22Rv1 (cell line): ENCODE data around the gene MYO15B.
"Not testable (repeated sequence)": the region's sequence is repeated elsewhere in the genome, so short reads cannot be mapped to it uniquely, and the experiment has no call there.

ENCODE experiments used
- H3K27ac ChIP-seq: fragments of 450-650 bp; 2 replicates; pipeline ENCODE4 v1.5.1; 2017
- CTCF ChIP-seq: fragments of 450-650 bp; IDR thresholded peaks from 2 replicates; pipeline ENCODE4 v1.5.1; 2017; ENCODE audit warnings: mild to moderate bottlenecking
- ZFX ChIP-seq: fragments of 450-650 bp; IDR thresholded peaks from 2 replicates; pipeline ENCODE4 v1.6.1; 2017; ENCODE audit warnings: antibody characterized with exemption, borderline replicate concordance

The MYO15B gene

DNA sequence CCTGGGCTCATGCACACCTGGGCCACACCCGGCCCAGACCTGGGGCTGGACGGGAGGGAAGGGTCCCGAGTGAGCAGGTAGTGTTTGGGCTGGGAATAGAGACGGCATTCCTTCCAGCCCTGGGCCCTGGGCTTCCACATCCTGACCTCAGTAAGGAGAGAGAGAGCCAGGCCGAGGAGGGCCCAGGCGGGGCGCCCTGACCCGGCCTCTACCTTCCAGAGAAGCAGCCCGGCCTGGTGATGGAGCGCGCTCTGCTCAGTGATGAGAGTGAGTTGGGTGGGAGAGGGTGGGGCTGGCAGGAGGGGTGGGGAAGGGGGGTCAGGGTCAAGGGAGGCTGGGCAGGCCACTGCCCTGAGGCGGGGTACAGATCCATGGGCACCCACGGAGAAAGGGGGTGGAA lies 13.6 kb upstream of the MYO15B start:
- H3K27ac ChIP-seq = no peak overlapping the region
- no peak for TF ChIP-seq CTCF
- no peak for TF ChIP-seq ZFX

DNA sequence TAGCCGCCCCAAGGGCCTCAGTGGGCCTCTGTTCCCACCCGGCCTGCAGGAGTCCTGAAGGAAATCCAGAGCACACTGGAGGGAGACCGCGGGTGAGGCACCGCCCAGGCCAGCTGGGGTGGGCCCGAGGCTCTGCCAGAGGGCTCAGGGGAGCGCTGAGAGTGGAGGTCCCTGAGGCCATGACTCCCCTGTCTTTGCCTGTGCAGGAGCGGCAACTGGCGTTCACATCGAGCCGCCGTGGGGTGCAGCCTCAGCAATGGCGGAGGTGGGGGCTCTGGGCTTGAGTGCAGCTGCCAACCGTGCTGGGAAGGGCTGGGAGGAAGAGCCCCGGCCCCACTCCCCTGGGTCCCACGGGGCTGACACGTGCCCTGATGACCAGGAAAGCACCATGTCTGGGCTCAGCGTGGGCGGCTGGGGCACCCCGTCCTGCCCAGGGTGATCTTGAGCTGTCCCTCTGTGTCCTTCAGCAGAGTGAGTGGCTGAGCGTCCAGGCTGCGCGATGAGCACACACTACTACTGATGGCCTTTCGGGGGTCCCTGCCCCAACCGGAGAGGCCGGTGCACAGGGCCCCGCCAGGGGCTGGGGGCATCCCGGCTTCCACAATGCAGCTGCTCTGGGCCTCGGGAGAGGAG lies 13.1 kb upstream of the MYO15B start:
- no peak overlapping the region for H3K27ac ChIP-seq
- TF ChIP-seq ZFX = no peak
- TF ChIP-seq CTCF = no peak

GRCh38 chr17:75575197-75575596 lies 12.4 kb upstream of the MYO15B start:
- no peak for TF ChIP-seq CTCF
- no peak for TF ChIP-seq ZFX
- H3K27ac ChIP-seq = no peak overlapping the region

GRCh38 chr17:75575728-75576127 lies 11.9 kb upstream of the MYO15B start:
- TF ChIP-seq ZFX (no peak), CTCF (no peak)
- H3K27ac ChIP-seq = no peak overlapping the region

DNA sequence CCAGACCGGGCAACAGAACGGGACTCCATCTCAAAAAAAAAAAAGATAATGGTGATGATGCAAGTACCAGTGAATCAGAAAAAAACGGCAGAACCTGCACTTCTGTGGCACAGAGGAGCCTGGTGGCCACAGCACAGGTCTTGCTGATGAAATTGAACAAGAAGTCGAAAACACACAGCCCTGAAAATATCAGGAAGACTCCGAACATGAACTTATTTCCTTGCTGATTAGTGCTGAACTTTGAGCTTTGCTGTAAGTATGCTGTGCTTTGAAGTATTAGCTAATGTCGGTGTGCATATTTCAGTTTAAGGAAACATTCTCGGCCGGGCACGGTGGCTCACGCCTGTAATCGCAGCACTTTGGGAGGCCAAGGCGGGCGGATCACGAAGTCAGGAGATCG lies 10.9 kb upstream of the MYO15B start:
- TF ChIP-seq CTCF = no peak
- TF ChIP-seq ZFX = no peak
- H3K27ac ChIP-seq = no peak overlapping the region

GRCh38 chr17:75581121-75581725 lies 6.4 kb upstream of the MYO15B start:
- H3K27ac ChIP-seq = not testable (repeated sequence)

- H3K27ac ChIP-seq = not testable (repeated sequence)
These were observed 4.4 kb upstream of the MYO15B start for GRCh38 chr17:75583197-75583596.

- H3K27ac ChIP-seq = no peak overlapping the region
- no peak for TF ChIP-seq ZFX
- TF ChIP-seq CTCF = no peak
These were observed 2.8 kb upstream of the MYO15B start for GRCh38 chr17:75584849-75585175.
